GM18505 (cell line): ENCODE measurements around the gene RNF126.
"Not testable (repeated sequence)": the region's sequence is repeated elsewhere in the genome, so short reads cannot be mapped to it uniquely, and the experiment has no call there.

ENCODE experiments used
- ATAC-seq: cut with Tn5 transposase; IDR thresholded peaks from one replicate; pipeline ENCODE4 v1.9.1; 2021; ENCODE audit not compliant: unreplicated experiment
- POLR2A ChIP-seq: IDR thresholded peaks from 4 replicates; pipeline ENCODE4 v1.6.1; 2011; ENCODE audit warnings: borderline replicate concordance; ENCODE audit not compliant: insufficient read depth, insufficient read length; ENCODE audit errors: extremely low read depth

The RNF126 gene

DNA sequence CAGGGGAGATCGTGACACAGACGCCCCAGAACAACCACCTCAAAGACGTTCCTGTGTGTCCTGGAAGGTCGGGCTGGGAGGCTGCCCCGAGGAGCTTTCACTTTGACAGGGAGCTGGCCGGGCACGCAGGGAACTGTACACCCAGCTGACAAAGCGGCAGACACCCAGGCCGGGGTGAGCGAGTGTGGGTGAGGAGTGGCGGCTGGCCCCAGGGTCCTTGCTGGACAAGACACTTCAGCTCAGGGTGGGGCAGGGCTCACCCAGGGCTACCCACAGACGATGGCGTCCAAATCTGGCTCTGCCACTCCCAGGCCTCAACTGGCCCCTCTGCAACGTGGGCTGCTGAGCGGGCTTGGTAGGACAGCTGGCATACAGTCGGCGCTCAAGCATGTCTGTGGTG is 21.3 kb downstream of the RNF126 start:
- no peak for ATAC-seq
- TF ChIP-seq POLR2A = no peak

- ATAC-seq = no peak
- no peak for TF ChIP-seq POLR2A
Measured at GRCh38 chr19:640606-641189, 22.3 kb downstream of the RNF126 start.

DNA sequence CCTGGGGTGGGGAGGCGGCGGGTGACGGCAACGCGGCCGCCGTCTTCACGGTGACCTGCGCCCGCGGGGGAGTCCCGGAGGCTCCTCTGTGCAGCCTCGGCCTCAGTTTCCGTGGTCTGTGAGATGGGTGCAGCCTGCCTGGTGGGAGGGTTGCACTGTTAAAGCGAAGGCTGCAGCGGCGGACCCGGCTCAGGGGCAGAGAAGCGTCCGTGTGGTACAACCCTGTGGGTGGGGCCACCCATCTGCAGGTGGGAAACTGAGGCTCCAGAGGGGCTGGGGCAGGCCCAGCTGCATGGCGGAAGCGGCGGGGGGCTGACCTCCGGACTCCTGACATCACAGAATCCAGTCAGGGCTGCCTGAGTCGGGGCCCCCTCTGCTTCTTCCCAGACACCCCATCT is 22.9 kb downstream of the RNF126 start:
- ATAC-seq = no peak
- no peak for TF ChIP-seq POLR2A

DNA sequence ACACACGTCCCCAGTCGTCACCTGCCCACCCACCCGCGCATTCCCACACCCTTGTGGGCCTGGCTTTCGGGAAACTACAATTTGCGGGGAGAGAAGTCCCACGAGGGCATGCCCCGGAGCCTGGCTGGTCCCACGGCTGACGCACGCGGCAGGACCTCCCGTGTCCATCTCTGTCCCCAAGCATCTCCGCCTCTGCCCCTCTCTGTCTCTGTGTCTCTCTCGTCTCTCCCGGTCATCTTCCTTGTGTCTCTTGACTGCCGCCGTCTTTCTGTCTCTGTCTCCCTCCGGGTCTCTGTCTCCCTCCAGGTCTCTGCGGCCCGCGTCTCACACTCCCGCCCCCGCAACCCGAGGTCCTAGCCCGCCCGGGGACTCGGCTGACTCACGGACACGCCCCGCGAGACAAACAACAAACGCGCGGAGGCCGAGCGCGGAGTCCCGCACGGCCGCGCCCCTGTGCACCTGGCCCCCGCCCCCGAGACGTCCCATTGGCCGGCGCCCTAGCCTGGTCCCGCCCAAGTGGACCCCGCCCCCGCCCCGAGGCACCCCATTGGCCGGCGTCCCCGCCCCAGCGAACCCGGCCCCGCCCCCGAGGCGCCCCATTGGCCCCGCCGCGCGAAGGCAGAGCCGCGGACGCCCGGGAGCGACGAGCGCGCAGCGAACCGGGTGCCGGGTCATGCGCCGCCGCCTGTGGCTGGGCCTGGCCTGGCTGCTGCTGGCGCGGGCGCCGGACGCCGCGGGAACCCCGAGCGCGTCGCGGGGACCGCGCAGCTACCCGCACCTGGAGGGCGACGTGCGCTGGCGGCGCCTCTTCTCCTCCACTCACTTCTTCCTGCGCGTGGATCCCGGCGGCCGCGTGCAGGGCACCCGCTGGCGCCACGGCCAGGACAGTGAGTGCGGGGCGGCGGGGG is 23.5 kb downstream of the RNF126 start, which contains the start of gene FGF22:
TSS of gene FGF22 (plus strand) at position 627 of the 908 bp plus-strand sequence. CDS start at position 674, 47 bp downstream.
- no peak for TF ChIP-seq POLR2A
- ATAC-seq = peak; percentile 46

DNA sequence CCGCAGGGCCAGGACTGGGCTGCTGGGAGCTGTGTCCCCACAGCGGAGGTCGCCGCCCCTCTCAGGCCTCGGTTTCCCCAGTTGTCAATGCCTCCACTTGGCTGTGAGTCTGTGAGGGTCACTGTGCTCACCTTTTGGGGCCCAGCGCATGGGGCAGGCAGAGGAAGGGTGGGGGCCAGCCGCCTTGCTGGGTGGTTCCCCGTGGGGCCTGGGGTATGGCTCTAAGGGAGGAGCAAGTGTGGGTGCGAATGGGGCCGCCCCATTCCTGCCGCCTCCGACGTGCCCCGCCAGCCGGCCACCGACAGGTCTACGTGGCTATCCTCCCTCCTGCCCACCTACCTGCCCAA is 24.1 kb downstream of the RNF126 start:
- TF ChIP-seq POLR2A = no peak
- ATAC-seq = no peak

DNA sequence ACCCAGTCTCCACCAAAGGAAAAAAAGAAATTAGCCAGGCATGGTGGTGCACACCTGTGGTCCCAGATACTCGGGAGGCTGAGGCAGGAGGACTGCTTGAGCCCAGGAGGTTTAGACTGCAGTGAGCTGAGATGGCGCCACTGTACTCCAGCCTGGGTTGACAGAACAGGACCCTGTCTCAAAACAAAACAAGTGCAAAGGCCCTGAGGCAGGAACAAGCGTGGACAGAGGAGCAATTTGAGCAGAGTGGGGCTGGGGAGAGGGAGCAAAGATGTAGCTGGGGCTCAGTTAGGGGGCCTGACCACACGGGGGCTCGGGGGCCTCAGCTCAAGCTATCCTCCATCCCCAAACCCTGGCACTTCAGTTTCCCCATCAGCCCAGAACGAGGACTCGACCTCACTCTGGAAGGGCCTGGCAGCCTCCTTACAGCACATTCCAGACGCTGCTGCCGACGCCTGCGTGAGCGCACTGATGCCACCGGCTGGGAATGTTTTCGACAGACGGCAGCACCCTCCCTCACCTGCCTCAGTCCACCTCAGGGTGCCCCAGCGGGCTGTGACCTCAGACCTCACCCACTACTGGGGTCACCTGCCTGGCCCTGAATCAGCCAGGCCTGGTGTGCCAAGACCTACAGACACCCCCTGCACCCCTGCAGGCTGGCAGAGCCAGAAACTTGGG is 27.9 kb downstream of the RNF126 start:
- no peak for TF ChIP-seq POLR2A
- ATAC-seq = no peak

DNA sequence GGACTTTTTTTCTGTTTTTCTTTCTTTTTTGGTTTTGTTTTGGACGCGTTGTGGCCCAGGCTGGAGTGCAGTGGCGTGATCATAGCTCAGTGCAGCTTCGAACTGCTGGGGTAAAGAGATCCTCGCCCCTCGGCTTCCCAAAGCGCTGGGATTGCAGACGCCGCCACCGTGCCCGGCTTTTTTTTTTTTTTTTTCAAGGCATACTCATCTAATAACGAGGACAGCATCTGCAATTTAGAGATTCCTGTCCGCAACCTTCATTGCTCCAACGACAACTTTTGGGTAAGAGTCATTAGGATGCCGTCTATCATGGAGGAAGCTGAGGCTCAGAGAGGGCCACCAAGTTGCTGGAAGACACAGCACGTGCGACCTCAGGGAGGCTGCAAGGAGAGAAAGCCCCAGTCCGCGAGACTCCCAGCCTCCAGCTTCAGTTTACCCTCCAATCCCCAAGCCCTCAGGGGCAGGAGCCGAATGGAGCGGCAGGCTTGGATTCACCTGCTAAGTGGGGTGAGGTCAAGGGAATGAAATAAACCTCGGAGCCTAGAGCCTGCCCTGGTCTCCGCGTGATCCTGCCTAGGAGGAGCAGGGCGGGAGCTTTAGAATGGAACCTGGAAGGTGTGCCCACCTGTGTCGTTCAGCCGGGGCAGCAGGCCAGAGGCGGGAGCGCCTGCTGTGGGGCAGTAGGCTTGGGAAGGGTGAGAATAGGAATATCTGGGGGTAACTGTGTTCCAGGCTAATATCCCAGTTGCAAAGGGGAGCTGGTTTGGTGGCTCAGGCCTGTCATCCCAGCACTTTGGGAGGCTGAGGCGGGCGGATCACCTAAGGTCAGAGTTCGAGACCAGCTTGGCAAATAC is 29.0 kb downstream of the RNF126 start:
- TF ChIP-seq POLR2A = no peak
- ATAC-seq = no peak

DNA sequence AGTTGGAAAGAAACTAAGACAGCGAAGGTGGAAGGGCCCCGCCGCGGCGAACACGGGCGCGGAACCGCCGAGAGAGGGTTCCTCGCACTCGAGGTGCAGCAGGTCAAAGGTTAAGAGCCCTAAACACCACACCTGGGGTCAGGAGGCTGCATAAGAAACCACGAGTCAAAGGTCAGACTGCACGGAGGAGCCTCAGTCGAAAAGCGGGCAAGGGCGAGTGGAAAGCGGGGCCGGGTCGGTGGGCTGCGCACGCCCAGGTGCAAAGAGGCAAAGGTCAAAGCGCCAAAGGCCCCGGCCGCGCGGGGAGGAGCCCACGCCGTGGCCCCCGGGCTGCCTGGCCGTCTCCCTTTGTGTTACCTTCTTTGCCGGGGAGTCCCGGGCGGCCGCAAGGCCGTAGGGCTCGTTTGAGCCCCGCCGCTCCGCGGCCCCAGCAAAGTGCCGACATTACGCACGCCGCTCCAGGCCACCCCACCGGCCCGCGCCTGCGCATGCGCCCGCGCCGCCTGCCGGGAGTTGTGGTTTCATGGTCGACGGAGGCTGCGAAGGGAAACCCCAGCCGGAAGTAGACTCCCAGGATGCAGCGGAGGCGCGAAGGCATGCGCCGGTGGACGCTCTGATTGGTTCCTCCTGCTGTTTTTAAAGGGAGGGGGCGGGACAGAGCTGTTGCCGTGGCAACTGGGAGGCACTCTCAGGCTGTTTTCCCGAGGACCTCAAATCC is 29.8 kb downstream of the RNF126 start, which contains the start of gene POLRMT:
TSS of gene POLRMT (minus strand) at position 470 of the 718 bp plus-strand sequence. CDS start at position 445, 25 bp downstream.
- peak; percentile 53 for TF ChIP-seq POLR2A
- ATAC-seq = peak; percentile 81

GRCh38 chr19:632579-633067 is 30.4 kb downstream of the RNF126 start:
- peak; percentile 10 for ATAC-seq
- TF ChIP-seq POLR2A = no peak

DNA sequence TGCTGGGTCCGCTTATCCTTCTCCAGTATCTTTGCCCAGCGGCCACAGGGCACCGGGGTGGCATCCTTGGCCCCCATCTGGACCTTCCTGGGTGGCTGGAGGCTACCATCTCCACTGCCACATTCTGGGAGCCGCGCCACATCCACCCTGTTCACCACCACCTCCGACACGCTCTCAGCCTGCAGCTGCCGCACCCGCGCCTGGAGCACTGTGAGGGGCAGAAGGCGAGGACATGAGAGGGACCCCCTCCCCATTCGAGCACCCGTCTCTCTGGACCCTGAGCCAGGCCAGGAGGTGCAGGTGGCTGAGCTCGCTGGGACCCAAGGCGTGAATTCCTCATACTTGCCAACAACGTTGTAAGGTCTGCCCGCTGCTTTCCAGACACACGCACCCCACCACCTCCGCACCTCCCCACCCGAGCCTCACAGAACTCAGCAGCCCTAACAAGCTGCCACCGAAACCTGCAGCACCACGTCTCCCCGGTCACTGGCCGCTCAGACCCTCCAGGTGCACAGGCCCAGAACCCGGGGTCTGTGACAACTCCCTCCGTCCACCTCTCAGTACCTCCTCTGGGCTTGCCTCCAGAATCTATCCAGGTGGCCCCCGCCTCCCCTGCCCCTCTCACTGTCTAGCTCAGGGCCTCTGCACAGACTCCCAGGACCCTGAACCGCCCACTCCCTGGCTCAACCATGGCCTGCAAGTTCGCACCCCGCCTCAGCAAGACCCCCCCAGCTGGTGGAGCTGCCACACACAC is 32.9 kb downstream of the RNF126 start:
- TF ChIP-seq POLR2A = no peak
- ATAC-seq = no peak

DNA sequence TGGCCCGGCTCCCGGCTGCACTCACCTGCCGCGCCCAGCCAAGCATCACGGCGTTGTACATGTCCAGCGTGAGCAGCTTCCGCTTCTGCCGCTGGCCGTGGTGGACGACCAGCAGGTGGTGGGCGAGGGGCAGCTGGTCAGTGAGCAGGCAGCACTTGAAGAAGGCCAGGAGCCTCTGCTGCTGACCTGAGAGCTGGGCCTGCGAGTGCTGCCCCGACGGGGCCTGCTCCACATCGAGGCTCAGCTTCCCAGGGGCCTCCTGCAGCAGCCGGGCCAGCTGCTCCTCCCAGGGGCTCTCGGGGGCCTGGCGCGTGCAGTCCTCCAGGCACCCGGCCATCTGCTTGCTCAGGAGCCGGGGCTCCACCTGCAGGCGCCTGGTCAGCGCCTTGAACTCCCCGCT is 33.5 kb downstream of the RNF126 start:
- not testable (repeated sequence) for ATAC-seq
